Neural progenitor cell (in vitro differentiated cells): ENCODE measurements around the gene DNMT1. TPM values are rescaled to one million over a fixed set of nuclear protein-coding genes. Genes with fewer than 3 reads are reported as not detected.

ENCODE experiments used
- DNase-seq: peaks from one replicate; pipeline ENCODE4 v3.0.0-alpha.2; 2016; ENCODE audit warnings: low spot score
- H2AFZ ChIP-seq: fragments of 200-600 bp; sonication (generic); replicated peaks from 2 replicates; pipeline ENCODE4 v1.6.1; 2016; ENCODE audit warnings: antibody characterized with exemption
- H3F3A ChIP-seq: fragments of 200-600 bp; sonication (generic); 2 replicates; pipeline ENCODE4 v1.6.1; 2016; ENCODE audit warnings: antibody characterized with exemption, low read depth
- H3K27ac ChIP-seq: fragments of 200-600 bp; sonication (generic); 2 replicates; pipeline ENCODE4 v1.5.1; 2016; ENCODE audit warnings: mild to moderate bottlenecking
- H3K27me3 ChIP-seq: fragments of 200-600 bp; sonication (generic); 2 replicates; pipeline ENCODE4 v1.6.1; 2016; ENCODE audit warnings: mild to moderate bottlenecking, moderate library complexity
- H3K36me3 ChIP-seq: fragments of 200-600 bp; sonication (generic); 2 replicates; pipeline ENCODE4 v1.5.1; 2016
- H3K4me1 ChIP-seq: fragments of 200-600 bp; sonication (generic); 2 replicates; pipeline ENCODE4 v1.6.1; 2016; ENCODE audit warnings: mixed run types
- H3K4me2 ChIP-seq: fragments of 200-600 bp; sonication (generic); 2 replicates; pipeline ENCODE4 v1.6.1; 2016
- H3K4me3 ChIP-seq: fragments of 200-600 bp; sonication (generic); 2 replicates; pipeline ENCODE4 v1.5.1; 2016
- H3K79me2 ChIP-seq: fragments of 200-600 bp; sonication (generic); 2 replicates; pipeline ENCODE4 v1.6.1; 2016; ENCODE audit warnings: low read depth
- H3K9ac ChIP-seq: fragments of 200-600 bp; sonication (generic); 2 replicates; pipeline ENCODE4 v1.6.1; 2016
- H3K9me3 ChIP-seq: fragments of 200-600 bp; sonication (generic); 2 replicates; pipeline ENCODE4 v1.5.1; 2016; ENCODE audit warnings: low read depth
- H4K20me1 ChIP-seq: fragments of 200-600 bp; sonication (generic); 2 replicates; pipeline ENCODE4 v1.6.1; 2016; ENCODE audit warnings: low read depth
- H3K27ac Mint-ChIP-seq: 3 replicates; pipeline ENCODE4 v1.8.0; 2021; ENCODE audit warnings: mixed read lengths
- H3K27me3 Mint-ChIP-seq: 2 replicates; pipeline ENCODE4 v1.8.0; 2022; ENCODE audit warnings: low read depth, mild to moderate bottlenecking, inconsistent platforms, moderate library complexity, mixed read lengths; ENCODE audit not compliant: insufficient read depth
- H3K36me3 Mint-ChIP-seq: 3 replicates; pipeline ENCODE4 v1.8.0; 2021; ENCODE audit warnings: mixed read lengths
- H3K4me1 Mint-ChIP-seq: 3 replicates; pipeline ENCODE4 v1.8.0; 2021; ENCODE audit warnings: mixed read lengths
- H3K4me3 Mint-ChIP-seq: 3 replicates; pipeline ENCODE4 v1.8.0; 2021; ENCODE audit warnings: mild to moderate bottlenecking, moderate library complexity, mixed read lengths
- H3K9me3 Mint-ChIP-seq: 3 replicates; pipeline ENCODE4 v1.8.0; 2020; ENCODE audit warnings: mixed read lengths
- EZH2 ChIP-seq: fragments of 200-600 bp; sonication (generic); IDR thresholded peaks from 2 replicates; pipeline ENCODE4 v1.6.1; 2017; ENCODE audit warnings: antibody characterized with exemption, mild to moderate bottlenecking, moderate library complexity
- EZH2phosphoT487 ChIP-seq: fragments of 200-600 bp; sonication (generic); IDR thresholded peaks from 2 replicates; pipeline ENCODE4 v1.6.1; 2017; ENCODE audit warnings: antibody characterized with exemption
- total RNA-seq: library from RNA; depleted of rRNA; stranded (reverse); fragments of >200 nt; gene quantifications from 2 replicates; pipeline ENCODE4 v1.2.3, GENCODE V29; 2015; ENCODE audit warnings: low replicate concordance
- TF ChIP-seq, protein P1 (sequence below): fragments of 200-600 bp; sonication (generic); IDR thresholded peaks from 2 replicates; pipeline ENCODE4 v1.5.1; 2017; ENCODE audit warnings: antibody characterized with exemption, mild to moderate bottlenecking

The DNMT1 gene
- total RNA-seq, 1 donor from 2014 or later = 203 TPM

DNA sequence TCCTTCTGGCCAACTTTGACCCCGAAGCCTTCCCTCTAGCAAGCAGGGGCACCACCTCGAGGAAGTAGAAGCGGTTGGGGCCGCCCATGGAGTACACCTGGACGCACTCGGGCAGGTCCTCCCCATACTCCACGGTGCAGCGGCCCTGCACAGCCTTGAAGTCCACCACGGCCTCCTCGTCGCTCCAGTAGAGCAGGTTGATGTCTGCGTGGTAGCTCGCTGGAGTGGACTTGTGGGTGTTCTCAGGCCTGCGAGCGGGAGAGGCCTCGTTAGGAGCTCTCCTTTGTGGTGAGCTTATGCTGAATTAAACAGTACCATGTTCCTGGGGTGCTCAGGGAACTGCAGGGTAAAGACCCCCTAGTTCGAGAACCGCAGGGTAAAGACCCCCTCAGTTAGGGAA, 52.8 kb downstream of the DNMT1 start:
- H3F3A ChIP-seq = no peaks in the 10 kb centered on the region
- no peaks in the 10 kb centered on the region for H3K79me2 ChIP-seq
- no peaks in the 10 kb centered on the region for H3K4me1 ChIP-seq
- no peaks in the 10 kb centered on the region for H4K20me1 ChIP-seq
- DNase-seq = no peak
- no peak overlapping the region for H3K27ac ChIP-seq
- no peak overlapping the region for H2AFZ ChIP-seq
- H3K27me3 Mint-ChIP-seq = peaks cover 6% of the 10 kb centered on the region
- no peaks in the 10 kb centered on the region for H3K9me3 Mint-ChIP-seq
- H3K36me3 ChIP-seq = no peaks in the 10 kb centered on the region
- no peak overlapping the region for H3K4me2 ChIP-seq
- H3K27ac Mint-ChIP-seq = no peak overlapping the region
- H3K4me1 Mint-ChIP-seq = no peaks in the 10 kb centered on the region
- H3K9ac ChIP-seq = no peak overlapping the region
- H3K36me3 Mint-ChIP-seq = peaks cover 24% of the 10 kb centered on the region
- H3K4me3 ChIP-seq = no peak overlapping the region
- TF ChIP-seq EZH2 = no peak
- TF ChIP-seq, protein P1, sequence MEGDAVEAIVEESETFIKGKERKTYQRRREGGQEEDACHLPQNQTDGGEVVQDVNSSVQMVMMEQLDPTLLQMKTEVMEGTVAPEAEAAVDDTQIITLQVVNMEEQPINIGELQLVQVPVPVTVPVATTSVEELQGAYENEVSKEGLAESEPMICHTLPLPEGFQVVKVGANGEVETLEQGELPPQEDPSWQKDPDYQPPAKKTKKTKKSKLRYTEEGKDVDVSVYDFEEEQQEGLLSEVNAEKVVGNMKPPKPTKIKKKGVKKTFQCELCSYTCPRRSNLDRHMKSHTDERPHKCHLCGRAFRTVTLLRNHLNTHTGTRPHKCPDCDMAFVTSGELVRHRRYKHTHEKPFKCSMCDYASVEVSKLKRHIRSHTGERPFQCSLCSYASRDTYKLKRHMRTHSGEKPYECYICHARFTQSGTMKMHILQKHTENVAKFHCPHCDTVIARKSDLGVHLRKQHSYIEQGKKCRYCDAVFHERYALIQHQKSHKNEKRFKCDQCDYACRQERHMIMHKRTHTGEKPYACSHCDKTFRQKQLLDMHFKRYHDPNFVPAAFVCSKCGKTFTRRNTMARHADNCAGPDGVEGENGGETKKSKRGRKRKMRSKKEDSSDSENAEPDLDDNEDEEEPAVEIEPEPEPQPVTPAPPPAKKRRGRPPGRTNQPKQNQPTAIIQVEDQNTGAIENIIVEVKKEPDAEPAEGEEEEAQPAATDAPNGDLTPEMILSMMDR = no peak
- TF ChIP-seq EZH2phosphoT487 = no peak
- no peaks in the 10 kb centered on the region for H3K9me3 ChIP-seq
- H3K27me3 ChIP-seq = no peaks in the 10 kb centered on the region
- no peak overlapping the region for H3K4me3 Mint-ChIP-seq

- H4K20me1 ChIP-seq = no peaks in the 10 kb centered on the region
- no peaks in the 10 kb centered on the region for H3K9me3 ChIP-seq
- Mint-ChIP-seq H3K4me3 (no peak overlapping the region), H3K27me3 (peaks cover 6% of the 10 kb centered on the region), H3K4me1 (no peaks in the 10 kb centered on the region), H3K27ac (no peak overlapping the region), H3K9me3 (no peaks in the 10 kb centered on the region), H3K36me3 (peaks cover 22% of the 10 kb centered on the region)
- no peaks in the 10 kb centered on the region for H3K4me1 ChIP-seq
- H2AFZ ChIP-seq = no peak overlapping the region
- H3K27me3 ChIP-seq = no peaks in the 10 kb centered on the region
- H3K9ac ChIP-seq = no peak overlapping the region
- TF ChIP-seq EZH2 = no peak
- TF ChIP-seq, protein P1 = no peak
- no peak for TF ChIP-seq EZH2phosphoT487
- no peak overlapping the region for H3K4me2 ChIP-seq
- no peak for DNase-seq
- H3K4me3 ChIP-seq = no peak overlapping the region
- H3K36me3 ChIP-seq = no peaks in the 10 kb centered on the region
- H3F3A ChIP-seq = no peaks in the 10 kb centered on the region
- H3K27ac ChIP-seq = no peak overlapping the region
- H3K79me2 ChIP-seq = no peaks in the 10 kb centered on the region
These were observed 53.3 kb downstream of the DNMT1 start for GRCh38 chr19:10141479-10141878.

DNA sequence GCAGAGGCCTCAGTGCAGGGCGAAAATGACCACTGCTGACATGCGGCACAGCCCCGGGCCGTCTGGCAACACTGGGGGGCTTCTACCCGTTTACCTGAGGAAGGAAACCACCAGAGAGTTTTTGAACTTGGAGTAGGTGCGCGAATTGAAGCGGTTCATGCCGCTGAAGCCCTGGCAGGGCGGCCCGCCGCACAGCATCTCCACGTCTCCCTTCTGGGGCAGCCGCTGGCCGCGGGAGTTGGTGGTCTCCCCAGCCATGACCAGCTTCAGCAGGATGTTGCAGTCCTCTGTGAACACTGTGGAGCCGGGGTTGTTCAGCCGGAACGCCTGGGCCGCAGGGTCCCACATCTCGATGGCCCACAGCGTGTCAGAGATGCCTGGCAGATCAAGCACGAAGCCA, 54.8 kb downstream of the DNMT1 start:
- H3K27me3 Mint-ChIP-seq = peaks cover 6% of the 10 kb centered on the region
- no peaks in the 10 kb centered on the region for H3K36me3 ChIP-seq
- TF ChIP-seq EZH2 = no peak
- TF ChIP-seq, protein P1 = no peak
- no peak for TF ChIP-seq EZH2phosphoT487

More for the DNA sequence above, 54.8 kb downstream of the DNMT1 start:
- Mint-ChIP-seq H3K9me3 (no peaks in the 10 kb centered on the region), H3K4me1 (no peaks in the 10 kb centered on the region), H3K27ac (no peak overlapping the region), H3K36me3 (peaks cover 16% of the 10 kb centered on the region), H3K4me3 (no peak overlapping the region)
- no peak overlapping the region for H3K27ac ChIP-seq
- DNase-seq = no peak
- no peaks in the 10 kb centered on the region for H3K9me3 ChIP-seq
- H3K79me2 ChIP-seq = no peaks in the 10 kb centered on the region
- H3K4me2 ChIP-seq = no peak overlapping the region
- no peaks in the 10 kb centered on the region for H3K27me3 ChIP-seq
- no peaks in the 10 kb centered on the region for H3F3A ChIP-seq
- H3K9ac ChIP-seq = no peak overlapping the region
- H3K4me3 ChIP-seq = no peak overlapping the region
- H2AFZ ChIP-seq = no peak overlapping the region
- no peaks in the 10 kb centered on the region for H4K20me1 ChIP-seq
- no peaks in the 10 kb centered on the region for H3K4me1 ChIP-seq
